Astrocyte (in vitro differentiated cells and primary cell): ENCODE results near the gene FGF2.
"Not testable (repeated sequence)": the region's sequence is repeated elsewhere in the genome, so short reads cannot be mapped to it uniquely, and the experiment has no call there.

Experiments
- EZH2 ChIP-seq: IDR thresholded peaks from 2 replicates; pipeline ENCODE4 v1.6.1; 2012; ENCODE audit warnings: mild to moderate bottlenecking, low read length, inconsistent platforms; ENCODE audit not compliant: insufficient read depth
- TF ChIP-seq, protein P1 (sequence below): IDR thresholded peaks from 2 replicates; pipeline ENCODE4 v1.5.1; 2011; ENCODE audit warnings: low read depth, mild to moderate bottlenecking, inconsistent platforms, low read length, moderate library complexity; ENCODE audit not compliant: insufficient read depth

DNA sequence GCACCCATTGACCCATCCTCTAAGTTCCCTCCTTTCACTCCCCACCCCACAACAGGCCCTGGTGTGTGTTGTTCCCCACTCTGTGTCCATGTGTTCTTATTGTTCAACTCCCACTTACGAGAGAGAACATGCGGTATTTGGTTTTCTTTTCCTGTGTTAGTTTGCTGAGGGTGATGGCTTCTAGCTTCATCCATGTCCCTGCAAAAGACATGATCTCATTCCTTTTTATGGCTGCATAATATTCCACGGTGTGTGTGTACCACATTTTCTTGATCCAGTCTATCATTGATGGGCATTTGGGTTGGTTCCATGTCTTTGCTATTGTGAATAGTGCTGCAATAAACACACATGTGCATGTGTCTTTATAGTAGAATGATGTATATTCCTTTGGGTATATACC, 41.6 kb downstream of the FGF2 start:
- TF ChIP-seq, protein P1, sequence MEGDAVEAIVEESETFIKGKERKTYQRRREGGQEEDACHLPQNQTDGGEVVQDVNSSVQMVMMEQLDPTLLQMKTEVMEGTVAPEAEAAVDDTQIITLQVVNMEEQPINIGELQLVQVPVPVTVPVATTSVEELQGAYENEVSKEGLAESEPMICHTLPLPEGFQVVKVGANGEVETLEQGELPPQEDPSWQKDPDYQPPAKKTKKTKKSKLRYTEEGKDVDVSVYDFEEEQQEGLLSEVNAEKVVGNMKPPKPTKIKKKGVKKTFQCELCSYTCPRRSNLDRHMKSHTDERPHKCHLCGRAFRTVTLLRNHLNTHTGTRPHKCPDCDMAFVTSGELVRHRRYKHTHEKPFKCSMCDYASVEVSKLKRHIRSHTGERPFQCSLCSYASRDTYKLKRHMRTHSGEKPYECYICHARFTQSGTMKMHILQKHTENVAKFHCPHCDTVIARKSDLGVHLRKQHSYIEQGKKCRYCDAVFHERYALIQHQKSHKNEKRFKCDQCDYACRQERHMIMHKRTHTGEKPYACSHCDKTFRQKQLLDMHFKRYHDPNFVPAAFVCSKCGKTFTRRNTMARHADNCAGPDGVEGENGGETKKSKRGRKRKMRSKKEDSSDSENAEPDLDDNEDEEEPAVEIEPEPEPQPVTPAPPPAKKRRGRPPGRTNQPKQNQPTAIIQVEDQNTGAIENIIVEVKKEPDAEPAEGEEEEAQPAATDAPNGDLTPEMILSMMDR = not testable (repeated sequence)
- not testable (repeated sequence) for TF ChIP-seq EZH2
